Epithelial cell of esophagus (primary cell): ENCODE measurements around the gene LMOD3.

ENCODE experiments used
- DNase-seq: peaks from one replicate; pipeline ENCODE4 v3.0.0; 2010; ENCODE audit warnings: low read depth
- H3K4me3 ChIP-seq: 2 replicates; pipeline ENCODE4 v1.5.1; 2011; ENCODE audit warnings: mild to moderate bottlenecking, low read length, control low read depth
- CTCF ChIP-seq: IDR thresholded peaks from 2 replicates; pipeline ENCODE4 v1.5.1; 2011; ENCODE audit warnings: low read depth, mild to moderate bottlenecking, low read length, control low read depth, inconsistent platforms; ENCODE audit not compliant: insufficient read depth; ENCODE audit errors: missing control alignments

The LMOD3 gene

GRCh38 chr3:69161587-69162307 is 39.4 kb upstream of the LMOD3 start:
- DNase-seq, result peak; percentile 59
- peak; percentile 95 for TF ChIP-seq CTCF
- no peak overlapping the region for H3K4me3 ChIP-seq

- no peak for DNase-seq
- no peak overlapping the region for H3K4me3 ChIP-seq
- no peak for TF ChIP-seq CTCF
These were observed 38.1 kb upstream of the LMOD3 start for GRCh38 chr3:69160525-69160924.

GRCh38 chr3:69160107-69160506 is 37.7 kb upstream of the LMOD3 start:
- TF ChIP-seq CTCF, result no peak
- H3K4me3 ChIP-seq, result no peak overlapping the region
- DNase-seq, result no peak

- DNase-seq, result no peak
- TF ChIP-seq CTCF, result no peak
- H3K4me3 ChIP-seq, result no peak overlapping the region
These were observed 27.2 kb upstream of the LMOD3 start for GRCh38 chr3:69149586-69149985.

- DNase-seq, result no peak
- H3K4me3 ChIP-seq, result no peak overlapping the region
- TF ChIP-seq CTCF, result no peak
These were observed 23.3 kb upstream of the LMOD3 start for GRCh38 chr3:69145688-69146087.

- TF ChIP-seq CTCF, result no peak
- DNase-seq, result no peak
- no peak overlapping the region for H3K4me3 ChIP-seq
These were observed 22.3 kb upstream of the LMOD3 start for GRCh38 chr3:69144631-69145245.

GRCh38 chr3:69143612-69144011 is 21.2 kb upstream of the LMOD3 start:
- no peak for TF ChIP-seq CTCF
- H3K4me3 ChIP-seq, result no peak overlapping the region
- peak; percentile 62 for DNase-seq
